Measurements from ENCODE around the gene TWIST2. TPM values are rescaled to one million over a fixed set of nuclear protein-coding genes. Genes with fewer than 3 reads are reported as not detected.

The TWIST2 gene
- polyA plus RNA-seq (ENCODE audit: insufficient read length in 4 of 4), result 1 to 10 TPM; 4.2 to 7.2 (median 4.6) TPM

- peak in 1 of 4 donors; percentile 51 for DNase-seq (ENCODE audit: low read depth in 4 of 4, low spot score in 2 of 4)
Measured at GRCh38 chr2:238847841-238848690, at the start of gene TWIST2. Gene TWIST2, plus strand, starts transcription at chr2:238848085. Its CDS starts 131 bp downstream, at chr2:238848216.

GRCh38 chr2:238801791-238802190 lies 46.1 kb upstream of the TWIST2 start:
- no peak for DNase-seq (ENCODE audit: low read depth in 4 of 4, low spot score in 2 of 4)

GRCh38 chr2:238802957-238803356 lies 44.9 kb upstream of the TWIST2 start:
- no peak for DNase-seq (ENCODE audit: low read depth in 4 of 4, low spot score in 2 of 4)

GRCh38 chr2:238803996-238804870 lies 43.7 kb upstream of the TWIST2 start:
- DNase-seq (ENCODE audit: low read depth in 4 of 4, low spot score in 2 of 4), result no peak

GRCh38 chr2:238808761-238809160 lies 39.1 kb upstream of the TWIST2 start:
- no peak for DNase-seq (ENCODE audit: low read depth in 4 of 4, low spot score in 2 of 4)

- DNase-seq (ENCODE audit: low read depth in 4 of 4, low spot score in 2 of 4), result no peak
Measured at GRCh38 chr2:238810321-238810720, 37.6 kb upstream of the TWIST2 start.

- DNase-seq (ENCODE audit: low read depth in 4 of 4, low spot score in 2 of 4), result no peak
Measured at GRCh38 chr2:238811293-238811692, 36.6 kb upstream of the TWIST2 start.

- no peak for DNase-seq (ENCODE audit: low read depth in 4 of 4, low spot score in 2 of 4)
Measured at GRCh38 chr2:238811759-238812158, 36.1 kb upstream of the TWIST2 start.

GRCh38 chr2:238813109-238813508 lies 34.8 kb upstream of the TWIST2 start:
- DNase-seq (ENCODE audit: low read depth in 4 of 4, low spot score in 2 of 4), result no peak

- DNase-seq (ENCODE audit: low read depth in 4 of 4, low spot score in 2 of 4), result no peak
Measured at GRCh38 chr2:238814815-238815214, 33.1 kb upstream of the TWIST2 start.

GRCh38 chr2:238816291-238816690 lies 31.6 kb upstream of the TWIST2 start:
- DNase-seq (ENCODE audit: low read depth in 4 of 4, low spot score in 2 of 4), result no peak

GRCh38 chr2:238817382-238817781 lies 30.5 kb upstream of the TWIST2 start:
- no peak for DNase-seq (ENCODE audit: low read depth in 4 of 4, low spot score in 2 of 4)

GRCh38 chr2:238817891-238818290 lies 30.0 kb upstream of the TWIST2 start:
- DNase-seq (ENCODE audit: low read depth in 4 of 4, low spot score in 2 of 4), result no peak

GRCh38 chr2:238818561-238818960 lies 29.3 kb upstream of the TWIST2 start:
- no peak for DNase-seq (ENCODE audit: low read depth in 4 of 4, low spot score in 2 of 4)

GRCh38 chr2:238820197-238820596 lies 27.7 kb upstream of the TWIST2 start:
- no peak for DNase-seq (ENCODE audit: low read depth in 4 of 4, low spot score in 2 of 4)

- no peak for DNase-seq (ENCODE audit: low read depth in 4 of 4, low spot score in 2 of 4)
Measured at GRCh38 chr2:238820916-238821315, 27.0 kb upstream of the TWIST2 start.

- peak in 3 of 4 donors; percentile 14 to 33 (median 28) for DNase-seq (ENCODE audit: low read depth in 4 of 4, low spot score in 2 of 4)
Measured at GRCh38 chr2:238821391-238821790, 26.5 kb upstream of the TWIST2 start.

GRCh38 chr2:238821944-238822670 lies 25.8 kb upstream of the TWIST2 start:
- no peak for DNase-seq (ENCODE audit: low read depth in 4 of 4, low spot score in 2 of 4)

GRCh38 chr2:238822955-238823354 lies 24.9 kb upstream of the TWIST2 start:
- DNase-seq (ENCODE audit: low read depth in 4 of 4, low spot score in 2 of 4), result no peak

- DNase-seq (ENCODE audit: low read depth in 4 of 4, low spot score in 2 of 4), result no peak
Measured at GRCh38 chr2:238831177-238831576, 16.7 kb upstream of the TWIST2 start.

- DNase-seq (ENCODE audit: low read depth in 4 of 4, low spot score in 2 of 4), result no peak
Measured at GRCh38 chr2:238834982-238835381, 12.9 kb upstream of the TWIST2 start.

Data from left renal cortex interstitium (tissue), 4 donors.